HepG2 (cell line): ENCODE data around the gene ZC3H15. TPM values are rescaled to one million over a fixed set of nuclear protein-coding genes. Genes with fewer than 3 reads are reported as not detected.

Experiments used
- ATAC-seq: fragments of 200-7000 bp; cut with Tn5 transposase; 3 replicates; pipeline ENCODE4 v1.9.1; 2020; ENCODE audit warnings: mild to moderate bottlenecking, moderate library complexity
- BruUV-seq: library from RNA; stranded (reverse); fragments of 400-500 nt; replicated peaks from 2 replicates; lab custom pipeline; 2021; lab: Mats Ljungman, UMichigan
- CTCF ChIA-PET: fragments of 300-600 bp; formaldehyde crosslinking; extraction: SDS; loops from one replicate; lab custom pipeline; 2021; ENCODE audit warnings: low total read pairs, inconsistent platforms, low intra/inter-chr PET ratio; lab: Yijun Ruan, JAX
- POLR2A ChIA-PET: fragments of 350-600 bp; sonication (Branson Sonifier 250); formaldehyde crosslinking; loops from one replicate; lab custom pipeline; 2020; ENCODE audit warnings: antibody characterized with exemption, inconsistent platforms; lab: Yijun Ruan, JAX
- DNase-seq: peaks from one replicate; pipeline ENCODE4 v3.0.0-alpha.2; 2015; ENCODE audit warnings: low spot score
- FAIRE-seq: peaks from 3 replicates; lab custom pipeline; 2011; peaks lifted over from hg19 to GRCh38; lab: Jason Lieb, UNC
- H2AFZ ChIP-seq: one replicate; pipeline ENCODE4 v1.6.1; 2011; ENCODE audit warnings: low read length, inconsistent platforms
- H3K27ac ChIP-seq: fragments of 300-600 bp; 3 replicates; pipeline ENCODE4 v1.8.0; 2011; ENCODE audit warnings: mixed run types, mild to moderate bottlenecking, mixed read lengths, low read length, inconsistent platforms; ENCODE audit not compliant: insufficient read depth; ENCODE audit errors: extremely low read length
- H3K27me3 ChIP-seq, 2 experiments: fragments of 200-600 bp in 1 of 2; 2 replicates in 1 of 2; 3 replicates in 1 of 2; pipeline versions ENCODE4 v1.6.0 to v1.8.0; 2011; ENCODE audit warnings: low read length in 2 of 2, mild to moderate bottlenecking in 2 of 2, moderate library complexity in 2 of 2, inconsistent platforms in 1 of 2; ENCODE audit not compliant: insufficient read depth in 2 of 2, control insufficient read depth in 1 of 2
- H3K36me3 ChIP-seq, 2 experiments: fragments of 200-600 bp in 1 of 2; replicated peaks in 1 of 2; 2 replicates in 1 of 2; 3 replicates in 1 of 2; pipeline versions ENCODE4 v1.5.1 to v1.8.0; 2011; ENCODE audit warnings: low read length in 2 of 2, inconsistent platforms in 1 of 2; ENCODE audit not compliant: insufficient read depth in 2 of 2, control insufficient read depth in 1 of 2
- H3K4me1 ChIP-seq: 2 replicates; pipeline ENCODE4 v1.5.1; 2012; ENCODE audit warnings: low read length, inconsistent platforms; ENCODE audit not compliant: insufficient read depth
- H3K4me2 ChIP-seq: 2 replicates; pipeline ENCODE4 v1.6.0; 2011; ENCODE audit warnings: low read depth, low read length, inconsistent platforms
- H3K4me3 ChIP-seq, 3 experiments: fragments of 200-600 bp in 1 of 3; sonication (generic), shearing (Covaris generic) in 1 of 3; replicated peaks in 1 of 3; 2 replicates each; pipeline ENCODE4 v1.5.1; 2011 to 2016; ENCODE audit warnings: low read length in 3 of 3, inconsistent platforms in 2 of 3, low read depth in 2 of 3, mild to moderate bottlenecking in 2 of 3, control low read depth in 1 of 3, mixed read lengths in 1 of 3; ENCODE audit not compliant: insufficient read depth in 1 of 3
- H3K79me2 ChIP-seq: one replicate; pipeline ENCODE4 v1.6.1; 2011; ENCODE audit warnings: low read length, inconsistent platforms; ENCODE audit not compliant: insufficient read depth
- H3K9ac ChIP-seq: 2 replicates; pipeline ENCODE4 v1.6.0; 2011; ENCODE audit warnings: mild to moderate bottlenecking, low read depth, low read length, inconsistent platforms; ENCODE audit not compliant: insufficient read depth
- H3K9me3 ChIP-seq: 2 replicates; pipeline ENCODE4 v1.5.1; 2012; ENCODE audit warnings: mild to moderate bottlenecking, low read length
- H4K20me1 ChIP-seq: 2 replicates; pipeline ENCODE4 v1.6.0; 2011; ENCODE audit warnings: inconsistent platforms, mild to moderate bottlenecking, low read length, moderate library complexity; ENCODE audit not compliant: insufficient read depth
- GATAD2A ChIP-seq: IDR thresholded peaks from 2 replicates; pipeline ENCODE4 v1.6.1; 2016
- HNRNPK ChIP-seq: fragments of 200-400 bp; formaldehyde crosslinking; IDR thresholded peaks from 2 replicates; pipeline ENCODE4 v1.6.1; 2018; ENCODE audit warnings: low read length, low read depth, moderate library complexity, mild to moderate bottlenecking; ENCODE audit not compliant: poor library complexity, severe bottlenecking
- NR1H2 ChIP-seq: sonication (generic); formaldehyde crosslinking; IDR thresholded peaks from 2 replicates; pipeline ENCODE4 v1.8.1; 2022; ENCODE audit warnings: low read depth, missing genetic modification reagents, borderline replicate concordance
- ZNF180 ChIP-seq: sonication (generic); formaldehyde crosslinking; IDR thresholded peaks from 2 replicates; pipeline ENCODE4 v1.4.0; 2020; ENCODE audit warnings: low read depth, missing genetic modification reagents, borderline replicate concordance
- ZNF317 ChIP-seq: sonication (generic); formaldehyde crosslinking; IDR thresholded peaks from 2 replicates; pipeline ENCODE4 v1.5.0; 2020; ENCODE audit warnings: mild to moderate bottlenecking, missing genetic modification reagents
- ZNF619 ChIP-seq: sonication (generic); formaldehyde crosslinking; IDR thresholded peaks from 2 replicates; pipeline ENCODE4 v1.4.0; 2020; ENCODE audit warnings: mild to moderate bottlenecking, missing genetic modification reagents
- in situ Hi-C: cut with HindIII; loops from 2 replicates; pipeline ENCODE4 v1.10.0; 2017; ENCODE audit warnings: low pct_unique_long_range_greater_than_20kb; ENCODE audit not compliant: extremely low pct_ligation_motif_present
- intact Hi-C: fragments of 100-400 bp; cut with micrococcal nuclease; formaldehyde crosslinking; loops from one replicate; pipeline ENCODE4 v1.10.0; 2022; ENCODE audit not compliant: unreplicated experiment
- polyA plus RNA-seq, 8 experiments: library from polyadenylated mRNA; depleted of rRNA in 3 of 8; stranded (reverse) in 7 of 8; unstranded in 1 of 8; fragments of >200 nt; fragmentation: Illumina TruSeq in 4 of 8; extraction: Trizol in 4 of 8; gene quantifications; 2 replicates each; pipeline versions ENCODE4 v1.2.1 to v1.2.3, GENCODE V29; 2011 to 2016; ENCODE audit warnings: low read depth in 4 of 8, missing spikeins in 1 of 8, mixed read lengths in 1 of 8; ENCODE audit not compliant: insufficient read depth in 1 of 8
- total RNA-seq, 5 experiments: library from RNA; depleted of rRNA; stranded (reverse); fragments of >200 nt; fragmentation: Illumina TruSeq; extraction: Trizol; gene quantifications; 2 replicates each; pipeline ENCODE4 v1.2.3, GENCODE V29; 2016; ENCODE audit warnings: low read depth in 1 of 5
- TF ChIP-seq, protein P1 (sequence below): IDR thresholded peaks from 2 replicates; pipeline ENCODE4 v1.6.1; 2012; ENCODE audit warnings: low read depth, low read length, improper control_type of control experiment

Gene ZC3H15
- total and polyA plus RNA-seq, 2 of the 13 experiments (the other 11 are each of a cell fraction or from before 2014, with no cell fraction given): 84.6 to 168 TPM

DNA sequence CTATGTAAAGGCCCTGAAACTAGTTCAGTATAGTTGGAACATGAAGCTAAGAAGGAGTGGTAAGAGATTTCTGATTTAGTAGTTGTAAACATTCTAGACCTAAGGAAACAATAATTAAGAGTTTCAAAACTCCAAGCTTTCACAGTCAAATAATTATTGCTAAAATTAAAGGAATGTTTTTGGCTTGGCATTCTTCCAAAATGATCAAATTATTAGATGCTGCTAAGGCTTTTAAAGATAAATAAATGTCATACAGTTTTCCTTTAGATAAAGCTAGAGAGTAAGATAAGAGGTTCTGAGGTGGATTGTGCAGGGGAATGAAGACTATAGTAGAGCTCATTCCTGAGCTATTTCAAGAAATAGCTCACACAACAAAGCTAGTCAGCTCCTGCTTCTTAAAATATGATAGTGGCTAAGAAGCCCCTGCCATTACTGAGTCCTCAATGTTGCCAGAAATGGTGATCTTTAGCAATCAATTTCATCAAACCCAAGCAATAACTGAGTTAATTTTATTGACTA is 45.3 kb downstream of the ZC3H15 start:
- no peaks in the 10 kb centered on the region for H3K36me3 ChIP-seq
- H3K9me3 ChIP-seq: no peaks in the 10 kb centered on the region
- intact Hi-C loops (no loop called here), in situ Hi-C loops (no loop called here)
- H3K4me1 ChIP-seq: peaks cover 52% of the 10 kb centered on the region
- H3K4me3 ChIP-seq: no peak overlapping the region
- FAIRE-seq: no peak
- TF ChIP-seq NR1H2 (CRISPR knock-in tag) (no peak), GATAD2A (no peak), ZNF180 (CRISPR knock-in tag) (no peak), HNRNPK (no peak), ZNF619 (CRISPR knock-in tag) (no peak), ZNF317 (CRISPR knock-in tag) (no peak)
- TF ChIP-seq, protein P1, sequence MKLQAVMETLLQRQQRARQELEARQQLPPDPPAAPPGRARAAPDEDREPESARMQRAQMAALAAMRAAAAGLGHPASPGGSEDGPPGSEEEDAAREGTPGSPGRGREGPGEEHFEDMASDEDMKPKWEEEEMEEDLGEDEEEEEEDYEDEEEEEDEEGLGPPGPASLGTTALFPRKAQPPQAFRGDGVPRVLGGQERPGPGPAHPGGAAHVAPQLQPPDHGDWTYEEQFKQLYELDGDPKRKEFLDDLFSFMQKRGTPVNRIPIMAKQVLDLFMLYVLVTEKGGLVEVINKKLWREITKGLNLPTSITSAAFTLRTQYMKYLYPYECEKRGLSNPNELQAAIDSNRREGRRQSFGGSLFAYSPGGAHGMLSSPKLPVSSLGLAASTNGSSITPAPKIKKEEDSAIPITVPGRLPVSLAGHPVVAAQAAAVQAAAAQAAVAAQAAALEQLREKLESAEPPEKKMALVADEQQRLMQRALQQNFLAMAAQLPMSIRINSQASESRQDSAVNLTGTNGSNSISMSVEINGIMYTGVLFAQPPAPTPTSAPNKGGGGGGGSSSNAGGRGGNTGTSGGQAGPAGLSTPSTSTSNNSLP: no peak
- no peaks in the 10 kb centered on the region for H3K79me2 ChIP-seq
- BruUV-seq: no TSS peak
- no peak for DNase-seq
- ChIA-PET POLR2A (interaction anchor here (1.0 to 3.5 kb wide), 2 partner anchors 45 to 58 kb away, joined by 4 to 20 read pairs; partner anchors contain the start of genes ITGAV and ZC3H15), CTCF (no interaction called here)
- H3K4me2 ChIP-seq: no peak overlapping the region
- no peaks in the 10 kb centered on the region for H3K27me3 ChIP-seq
- H4K20me1 ChIP-seq: no peaks in the 10 kb centered on the region
- no peak overlapping the region for H2AFZ ChIP-seq
- no peak overlapping the region for H3K9ac ChIP-seq
- H3K27ac ChIP-seq: no peak overlapping the region
- ATAC-seq: no peak
